G401 (cell line): ENCODE results near the gene RNF5. TPM values are rescaled to one million over a fixed set of nuclear protein-coding genes. Genes with fewer than 3 reads are reported as not detected.

ENCODE experiments used
- DNase-seq: peaks from one replicate; pipeline ENCODE4 v3.0.0-alpha.2; 2015; ENCODE audit warnings: low spot score
- in situ Hi-C: cut with HindIII; loops from 2 replicates; pipeline ENCODE4 v1.10.0; 2016; ENCODE audit warnings: low sequenced_read_pairs, mixed read lengths
- total RNA-seq: library from RNA; depleted of rRNA; stranded (reverse); fragments of >200 nt; shearing (Covaris generic); gene quantifications from 2 replicates; pipeline ENCODE4 v1.2.3, GENCODE V29; 2014; rRNA removed

RNF5 gene
- total RNA-seq, 1 experiment from 2014 or later = 128 TPM

GRCh38 chr6:32222333-32223230, 44.4 kb downstream of the RNF5 start:
- no peak for DNase-seq
- in situ Hi-C loops = no loop called here

GRCh38 chr6:32223258-32224235, 45.3 kb downstream of the RNF5 start, which contains the start of gene NOTCH4:
Gene NOTCH4 (minus strand): TSS chr6:32224067. CDS start chr6:32223928, 139 bp downstream.
- in situ Hi-C loops = no loop called here
- DNase-seq = no peak

GRCh38 chr6:32224696-32225095, 46.5 kb downstream of the RNF5 start:
- no peak for DNase-seq
- in situ Hi-C loops = no loop called here

GRCh38 chr6:32226434-32226833, 48.2 kb downstream of the RNF5 start:
- in situ Hi-C loops = no loop called here
- no peak for DNase-seq

Other genes starting within 250 kb of the RNF5 start
- gene CFB, start 232.3 kb upstream of the RNF5 start, total RNA-seq = not detected in 2 replicates
- gene NELFE, start 219.4 kb upstream of the RNF5 start, total RNA-seq = 183 and 198 TPM in 2 replicates
- 41.0 and 43.4 TPM in 2 replicates for gene SKIC2, start 219.2 kb upstream of the RNF5 start, total RNA-seq
- gene DXO, start 206.3 kb upstream of the RNF5 start, total RNA-seq = 4.3 and 7.1 TPM in 2 replicates
- 0.98 and 1.2 TPM in 2 replicates for gene C4A, start 196.3 kb upstream of the RNF5 start, total RNA-seq
- 0.78 and 0.86 TPM in 2 replicates for gene C4B, start 163.6 kb upstream of the RNF5 start, total RNA-seq
- gene CYP21A2, start 140.0 kb upstream of the RNF5 start, total RNA-seq = not detected in 2 replicates
- gene TNXB, start 69.1 kb upstream of the RNF5 start, total RNA-seq = under 0.01 TPM in 1 of 2 replicates, not detected in the other
- 21.1 and 23.1 TPM in 2 replicates for gene ATF6B, start 50.2 kb upstream of the RNF5 start, total RNA-seq
- gene FKBPL, start 48.1 kb upstream of the RNF5 start, total RNA-seq = 9.5 and 20.2 TPM in 2 replicates
- 0.51 TPM in 1 of 2 replicates, not detected in the other for gene PRRT1, start 26.5 kb upstream of the RNF5 start, total RNA-seq
- 37.3 and 38.5 TPM in 2 replicates for gene PPT2, start 24.3 kb upstream of the RNF5 start, total RNA-seq
- 12.9 and 16.5 TPM in 2 replicates for gene EGFL8, start 13.8 kb upstream of the RNF5 start, total RNA-seq
- gene AGPAT1, start 2.3 kb upstream of the RNF5 start, total RNA-seq = 75.4 and 80.4 TPM in 2 replicates
- gene AGER, start 5.8 kb downstream of the RNF5 start, total RNA-seq = 3.8 and 17.4 TPM in 2 replicates
- gene PBX2, start 11.8 kb downstream of the RNF5 start, total RNA-seq = 109 and 123 TPM in 2 replicates
- gene GPSM3, start 14.2 kb downstream of the RNF5 start, total RNA-seq = 3.4 and 7.9 TPM in 2 replicates
- gene NOTCH4, start 45.7 kb downstream of the RNF5 start, total RNA-seq = 0.27 and 0.62 TPM in 2 replicates
- gene TSBP1, start 193.5 kb downstream of the RNF5 start, total RNA-seq = not detected in 2 replicates
- gene BTNL2, start 228.8 kb downstream of the RNF5 start, total RNA-seq = not detected in 2 replicates